ENCODE results near the gene ZDHHC3. TPM values are rescaled to one million over a fixed set of nuclear protein-coding genes. Genes with fewer than 3 reads are reported as not detected.

ZDHHC3 gene
- polyA plus RNA-seq, 1 of the 3 experiments (the other 2 are of a cell fraction): 60.7 TPM

DNA sequence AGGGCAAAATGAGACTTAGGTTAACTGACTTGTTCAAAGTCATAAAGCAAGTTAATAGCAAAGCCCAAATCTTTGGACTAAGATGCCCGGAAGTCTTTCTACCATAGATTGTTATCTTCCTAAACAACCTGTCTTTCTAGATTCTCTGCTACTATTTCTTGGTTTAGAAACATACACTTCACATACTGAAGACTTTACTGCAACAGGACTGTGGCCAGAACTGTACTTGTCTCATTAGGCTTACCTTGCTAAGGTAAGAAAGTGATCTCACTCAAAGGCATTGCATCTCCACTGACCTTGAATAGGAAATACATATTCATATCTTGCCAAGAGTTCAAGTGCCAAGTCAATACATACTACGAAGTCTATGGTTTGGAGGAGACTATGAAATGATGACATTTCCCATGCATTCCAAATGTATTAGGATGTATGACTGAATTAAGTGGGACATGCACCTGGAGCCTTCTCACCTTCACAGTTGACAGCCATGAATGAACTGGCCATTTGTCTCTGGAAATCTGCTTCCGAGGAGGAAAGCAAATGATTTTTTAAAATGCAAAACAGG is 5.0 kb downstream of the ZDHHC3 start:
- Histone ChIP-seq H3K36me3 (replicated peaks in 1 of 2; ENCODE audit: control insufficient read depth in 1 of 2, insufficient read depth in 2 of 2, low read length in 1 of 2) (peaks cover 0 to 2% of the 10 kb centered on the region in 2 experiments), H3K4me3 (ENCODE audit: low read depth in 2 of 2, low read length in 1 of 2) (no peak overlapping the region), H3F3A (replicated peaks; ENCODE audit: insufficient read depth) (peaks cover 4% of the 10 kb centered on the region), H3K9me3 (no peaks in the 10 kb centered on the region), H3K4me2 (no peak overlapping the region), H3K27me3 (ENCODE audit: insufficient read depth) (no peaks in the 10 kb centered on the region), H3K9me2 (no peaks in the 10 kb centered on the region), H2AFZ (ENCODE audit: low read depth) (no peak overlapping the region), H3K4me1 (ENCODE audit: control insufficient read depth in 1 of 2, insufficient read depth in 2 of 2, low read depth in 1 of 2, low read length in 1 of 2) (peaks cover 0 to 22% of the 10 kb centered on the region in 2 experiments; a peak in 2 of 4 replicates), H4K20me1 (ENCODE audit: insufficient read depth) (peaks cover 3% of the 10 kb centered on the region; the same call in 1 of the 2 replicates), H3K79me2 (ENCODE audit: insufficient read depth) (peaks cover 82% of the 10 kb centered on the region), H3K9ac (no peak overlapping the region), H3K27ac (ENCODE audit: low read depth in 2 of 2, low read length in 1 of 2) (no peak overlapping the region)
- DNase-seq: no peak
- CTCF ChIA-PET: no interaction called here
- TF ChIP-seq MXI1 (IDR thresholded peaks at IDR 0.05; ENCODE audit: low read depth, low read length): no peak
- TF ChIP-seq GATA2 (CRISPR knock-in tag; IDR thresholded peaks at IDR 0.05): no peak
- TF ChIP-seq MEF2A (IDR thresholded peaks at IDR 0.05; ENCODE audit: borderline replicate concordance, low read depth): no peak
- no peak for TF ChIP-seq TAF1 (IDR thresholded peaks at IDR 0.05; ENCODE audit: borderline replicate concordance, low read depth, low read length)
- TF ChIP-seq ELF1 (IDR thresholded peaks at IDR 0.05): no peak
- TF ChIP-seq, protein P1, sequence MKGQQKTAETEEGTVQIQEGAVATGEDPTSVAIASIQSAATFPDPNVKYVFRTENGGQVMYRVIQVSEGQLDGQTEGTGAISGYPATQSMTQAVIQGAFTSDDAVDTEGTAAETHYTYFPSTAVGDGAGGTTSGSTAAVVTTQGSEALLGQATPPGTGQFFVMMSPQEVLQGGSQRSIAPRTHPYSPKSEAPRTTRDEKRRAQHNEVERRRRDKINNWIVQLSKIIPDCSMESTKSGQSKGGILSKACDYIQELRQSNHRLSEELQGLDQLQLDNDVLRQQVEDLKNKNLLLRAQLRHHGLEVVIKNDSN (IDR thresholded peaks at IDR 0.05; ENCODE audit: borderline replicate concordance, low read depth): no peak
- no peak for TF ChIP-seq FOXJ3 (CRISPR knock-in tag; IDR thresholded peaks at IDR 0.05)
- TF ChIP-seq NRF1 (IDR thresholded peaks at IDR 0.05; ENCODE audit: low read depth, low read length): no peak
- TF ChIP-seq ZBTB33 (IDR thresholded peaks at IDR 0.05; ENCODE audit: borderline replicate concordance, low read depth): no peak
- TF ChIP-seq, protein P2, sequence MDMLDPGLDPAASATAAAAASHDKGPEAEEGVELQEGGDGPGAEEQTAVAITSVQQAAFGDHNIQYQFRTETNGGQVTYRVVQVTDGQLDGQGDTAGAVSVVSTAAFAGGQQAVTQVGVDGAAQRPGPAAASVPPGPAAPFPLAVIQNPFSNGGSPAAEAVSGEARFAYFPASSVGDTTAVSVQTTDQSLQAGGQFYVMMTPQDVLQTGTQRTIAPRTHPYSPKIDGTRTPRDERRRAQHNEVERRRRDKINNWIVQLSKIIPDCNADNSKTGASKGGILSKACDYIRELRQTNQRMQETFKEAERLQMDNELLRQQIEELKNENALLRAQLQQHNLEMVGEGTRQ (IDR thresholded peaks at IDR 0.05; ENCODE audit: borderline replicate concordance, low read depth, low read length): no peak
- TF ChIP-seq YY1 (IDR thresholded peaks at IDR 0.05; ENCODE audit: low read depth): no peak
- no peak for TF ChIP-seq PBX3 (IDR thresholded peaks at IDR 0.05)
- TF ChIP-seq CHD2 (IDR thresholded peaks at IDR 0.05; ENCODE audit: low read length, partially characterized antibody): no peak
- TF ChIP-seq POLR2AphosphoS5 (IDR thresholded peaks at IDR 0.05; ENCODE audit: low read depth, low read length): no peak
- TF ChIP-seq FOXM1 (IDR thresholded peaks at IDR 0.05; ENCODE audit: low read depth): no peak
- TF ChIP-seq RCOR1 (IDR thresholded peaks at IDR 0.05; ENCODE audit: low read length): no peak
- TF ChIP-seq, protein P3, sequence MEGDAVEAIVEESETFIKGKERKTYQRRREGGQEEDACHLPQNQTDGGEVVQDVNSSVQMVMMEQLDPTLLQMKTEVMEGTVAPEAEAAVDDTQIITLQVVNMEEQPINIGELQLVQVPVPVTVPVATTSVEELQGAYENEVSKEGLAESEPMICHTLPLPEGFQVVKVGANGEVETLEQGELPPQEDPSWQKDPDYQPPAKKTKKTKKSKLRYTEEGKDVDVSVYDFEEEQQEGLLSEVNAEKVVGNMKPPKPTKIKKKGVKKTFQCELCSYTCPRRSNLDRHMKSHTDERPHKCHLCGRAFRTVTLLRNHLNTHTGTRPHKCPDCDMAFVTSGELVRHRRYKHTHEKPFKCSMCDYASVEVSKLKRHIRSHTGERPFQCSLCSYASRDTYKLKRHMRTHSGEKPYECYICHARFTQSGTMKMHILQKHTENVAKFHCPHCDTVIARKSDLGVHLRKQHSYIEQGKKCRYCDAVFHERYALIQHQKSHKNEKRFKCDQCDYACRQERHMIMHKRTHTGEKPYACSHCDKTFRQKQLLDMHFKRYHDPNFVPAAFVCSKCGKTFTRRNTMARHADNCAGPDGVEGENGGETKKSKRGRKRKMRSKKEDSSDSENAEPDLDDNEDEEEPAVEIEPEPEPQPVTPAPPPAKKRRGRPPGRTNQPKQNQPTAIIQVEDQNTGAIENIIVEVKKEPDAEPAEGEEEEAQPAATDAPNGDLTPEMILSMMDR (IDR thresholded peaks at IDR 0.05): no peak
- no peak for TF ChIP-seq MAX (IDR thresholded peaks at IDR 0.05; ENCODE audit: low read depth)
- 89% methylated on average over 3 of the region's 3 CpGs for WGBS (ENCODE audit: low lambda C conversion rate)
- POLR2A ChIA-PET: no interaction called here
